Astrocyte (in vitro differentiated cells and primary cell): ENCODE data around the gene SLX4. TPM values are rescaled to one million over a fixed set of nuclear protein-coding genes. Genes with fewer than 3 reads are reported as not detected.

Experiments
- DNase-seq: peaks from one replicate; pipeline ENCODE4 v3.0.0-alpha.2; 2010; ENCODE audit warnings: low read depth
- FAIRE-seq: peaks from 2 replicates; lab custom pipeline; 2011; peaks lifted over from hg19 to GRCh38; lab: Jason Lieb, UNC
- H2AFZ ChIP-seq: 2 replicates; pipeline ENCODE4 v1.6.0; 2012; ENCODE audit warnings: low read depth, low read length, inconsistent platforms
- H3K27ac ChIP-seq: 2 replicates; pipeline ENCODE4 v1.5.1; 2011; ENCODE audit warnings: low read depth, low read length, inconsistent platforms
- H3K27me3 ChIP-seq: 2 replicates; pipeline ENCODE4 v1.6.0; 2011; ENCODE audit warnings: low read length, inconsistent platforms; ENCODE audit not compliant: insufficient read depth
- H3K36me3 ChIP-seq: 2 replicates; pipeline ENCODE4 v1.5.1; 2011; ENCODE audit warnings: low read length, inconsistent platforms; ENCODE audit not compliant: insufficient read depth
- H3K4me1 ChIP-seq: 2 replicates; pipeline ENCODE4 v1.5.1; 2011; ENCODE audit warnings: low read length, inconsistent platforms; ENCODE audit not compliant: insufficient read depth
- H3K4me2 ChIP-seq: 2 replicates; pipeline ENCODE4 v1.6.0; 2012; ENCODE audit warnings: low read length, inconsistent platforms
- H3K4me3 ChIP-seq: 2 replicates; pipeline ENCODE4 v1.5.1; 2011; ENCODE audit warnings: low read depth, mild to moderate bottlenecking, low read length, inconsistent platforms; ENCODE audit not compliant: insufficient read depth
- H3K79me2 ChIP-seq: 2 replicates; pipeline ENCODE4 v1.6.0; 2012; ENCODE audit warnings: mild to moderate bottlenecking, low read length, inconsistent platforms; ENCODE audit not compliant: insufficient read depth
- H3K9ac ChIP-seq: 2 replicates; pipeline ENCODE4 v1.6.0; 2012; ENCODE audit warnings: mild to moderate bottlenecking, low read length, inconsistent platforms
- H3K9me3 ChIP-seq: 2 replicates; pipeline ENCODE4 v1.5.1; 2012; ENCODE audit warnings: low read depth, mild to moderate bottlenecking, low read length, inconsistent platforms; ENCODE audit not compliant: insufficient read depth
- H4K20me1 ChIP-seq: 2 replicates; pipeline ENCODE4 v1.6.0; 2012; ENCODE audit warnings: low read length, inconsistent platforms; ENCODE audit not compliant: insufficient read depth
- H3K27ac Mint-ChIP-seq: one replicate; pipeline ENCODE4 v1.8.0; 2021; ENCODE audit warnings: mild to moderate bottlenecking, mixed read lengths; ENCODE audit not compliant: unreplicated experiment
- H3K27me3 Mint-ChIP-seq: one replicate; pipeline ENCODE4 v1.8.0; 2021; ENCODE audit warnings: low read depth, mixed read lengths; ENCODE audit not compliant: unreplicated experiment
- H3K36me3 Mint-ChIP-seq: one replicate; pipeline ENCODE4 v1.8.0; 2021; ENCODE audit warnings: low read depth, mixed read lengths; ENCODE audit not compliant: unreplicated experiment
- H3K4me1 Mint-ChIP-seq: one replicate; pipeline ENCODE4 v1.8.0; 2021; ENCODE audit warnings: low read depth, mixed read lengths; ENCODE audit not compliant: unreplicated experiment
- H3K4me3 Mint-ChIP-seq: one replicate; pipeline ENCODE4 v1.8.0; 2021; ENCODE audit warnings: mild to moderate bottlenecking, moderate library complexity, mixed read lengths; ENCODE audit not compliant: unreplicated experiment
- H3K9me3 Mint-ChIP-seq: one replicate; pipeline ENCODE4 v1.8.0; 2021; ENCODE audit warnings: mild to moderate bottlenecking, mixed read lengths; ENCODE audit not compliant: unreplicated experiment
- CTCF ChIP-seq: IDR thresholded peaks from 2 replicates; pipeline ENCODE4 v1.5.1; 2011; ENCODE audit warnings: low read depth, mild to moderate bottlenecking, inconsistent platforms, low read length, moderate library complexity; ENCODE audit not compliant: insufficient read depth
- EZH2 ChIP-seq: IDR thresholded peaks from 2 replicates; pipeline ENCODE4 v1.6.1; 2012; ENCODE audit warnings: mild to moderate bottlenecking, low read length, inconsistent platforms; ENCODE audit not compliant: insufficient read depth
- total RNA-seq: library from RNA; stranded (reverse); gene quantifications from 2 replicates; pipeline ENCODE4 v1.2.1, GENCODE V29; 2021

The SLX4 gene
- total RNA-seq, 1 donor from 2014 or later: 7.8 TPM

- peaks cover 3% of the 10 kb centered on the region for H3K9me3 Mint-ChIP-seq
- no peak overlapping the region for H3K4me3 Mint-ChIP-seq
- peaks cover 29% of the 10 kb centered on the region for H4K20me1 ChIP-seq
- TF ChIP-seq EZH2 (no peak), CTCF (no peak)
- H3K4me1 Mint-ChIP-seq: peaks cover 38% of the 10 kb centered on the region
- H3K36me3 Mint-ChIP-seq: peaks cover 9% of the 10 kb centered on the region
- DNase-seq: no peak
- no peak for FAIRE-seq
- H3K79me2 ChIP-seq: no peaks in the 10 kb centered on the region
- H3K9me3 ChIP-seq: no peaks in the 10 kb centered on the region
- H3K27me3 Mint-ChIP-seq: no peaks in the 10 kb centered on the region
- H3K36me3 ChIP-seq: no peaks in the 10 kb centered on the region
- no peaks in the 10 kb centered on the region for H3K27me3 ChIP-seq
- H3K4me3 ChIP-seq: no peak overlapping the region
- no peak overlapping the region for H3K9ac ChIP-seq
- no peak overlapping the region for H2AFZ ChIP-seq
- no peak overlapping the region for H3K4me2 ChIP-seq
- peaks cover 12% of the 10 kb centered on the region for H3K4me1 ChIP-seq
- no peak overlapping the region for H3K27ac Mint-ChIP-seq
- no peak overlapping the region for H3K27ac ChIP-seq
These were observed 30.5 kb upstream of the SLX4 start for GRCh38 chr16:3641801-3642396.

- Mint-ChIP-seq H3K4me3 (no peak overlapping the region), H3K27me3 (no peaks in the 10 kb centered on the region), H3K4me1 (peaks cover 33% of the 10 kb centered on the region), H3K27ac (no peak overlapping the region), H3K36me3 (peaks cover 9% of the 10 kb centered on the region), H3K9me3 (peaks cover 3% of the 10 kb centered on the region)
- Histone ChIP-seq H4K20me1 (peaks cover 26% of the 10 kb centered on the region), H3K9ac (no peak overlapping the region), H3K9me3 (no peaks in the 10 kb centered on the region), H3K79me2 (no peaks in the 10 kb centered on the region), H3K36me3 (no peaks in the 10 kb centered on the region), H2AFZ (no peak overlapping the region), H3K4me3 (no peak overlapping the region), H3K27me3 (no peaks in the 10 kb centered on the region), H3K27ac (no peak overlapping the region), H3K4me2 (no peak overlapping the region), H3K4me1 (peaks cover 12% of the 10 kb centered on the region)
- FAIRE-seq: no peak
- DNase-seq: no peak
- TF ChIP-seq EZH2 (no peak), CTCF (no peak)
These were observed 29.5 kb upstream of the SLX4 start for GRCh38 chr16:3640632-3641501.

GRCh38 chr16:3640207-3640606 is 28.8 kb upstream of the SLX4 start:
- no peak overlapping the region for H3K4me3 ChIP-seq
- H3K9ac ChIP-seq: no peak overlapping the region
- FAIRE-seq (no peak), DNase-seq (no peak)
- no peak overlapping the region for H2AFZ ChIP-seq
- H4K20me1 ChIP-seq: peaks cover 24% of the 10 kb centered on the region
- H3K27ac ChIP-seq: no peak overlapping the region
- peaks cover 12% of the 10 kb centered on the region for H3K4me1 ChIP-seq
- H3K9me3 Mint-ChIP-seq: peaks cover 3% of the 10 kb centered on the region
- no peaks in the 10 kb centered on the region for H3K9me3 ChIP-seq
- no peak overlapping the region for H3K27ac Mint-ChIP-seq
- H3K27me3 Mint-ChIP-seq: no peaks in the 10 kb centered on the region
- H3K27me3 ChIP-seq: no peaks in the 10 kb centered on the region
- H3K36me3 Mint-ChIP-seq: peaks cover 7% of the 10 kb centered on the region
- no peak for TF ChIP-seq EZH2
- TF ChIP-seq CTCF: no peak
- no peak overlapping the region for H3K4me2 ChIP-seq
- H3K4me3 Mint-ChIP-seq: no peak overlapping the region
- H3K4me1 Mint-ChIP-seq: peaks cover 27% of the 10 kb centered on the region
- H3K79me2 ChIP-seq: no peaks in the 10 kb centered on the region
- H3K36me3 ChIP-seq: no peaks in the 10 kb centered on the region
